ENCODE measurements around the gene SPATA12. TPM values are rescaled to one million over a fixed set of nuclear protein-coding genes. Genes with fewer than 3 reads are reported as not detected.

SPATA12 gene
- total and polyA plus RNA-seq, 3 donors from 2014 or later, result 4.3 to 32.0 (median 10.2) TPM

DNA sequence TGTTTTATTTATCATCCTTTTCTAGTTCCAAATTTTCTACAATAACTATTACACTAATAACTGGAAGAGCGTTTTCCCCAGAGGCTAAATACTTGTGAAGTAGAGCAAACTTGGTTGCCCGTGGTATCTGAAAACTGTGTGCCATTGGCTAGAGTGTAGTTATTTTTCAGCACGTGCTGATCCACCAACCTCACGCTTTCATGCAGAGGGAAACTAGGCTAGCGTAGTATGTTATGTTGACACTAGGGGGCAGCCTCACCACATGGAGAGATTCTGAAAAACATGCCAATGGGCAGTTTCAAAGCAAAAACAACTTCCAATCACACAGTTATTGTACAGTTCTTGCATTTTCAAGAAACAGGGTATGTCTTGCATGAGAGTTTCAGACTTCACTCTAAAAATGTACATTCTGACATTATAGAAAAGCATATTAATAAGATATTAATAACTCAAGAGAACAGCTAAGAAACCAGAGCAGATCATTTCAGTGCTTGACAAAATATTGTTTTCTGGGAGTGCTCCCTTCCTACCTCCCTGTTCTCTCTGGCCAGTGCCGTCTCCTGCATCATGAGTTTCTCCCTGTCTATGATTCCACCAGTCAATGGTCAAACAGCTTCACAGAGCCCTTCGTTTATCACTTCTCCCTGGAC lies 39.7 kb downstream of the SPATA12 start:
- H3K36me3 ChIP-seq (ENCODE audit: low read depth, missing control alignments), result no peaks in the 10 kb centered on the region
- no peak overlapping the region for H3K4me3 ChIP-seq
- no peaks in the 10 kb centered on the region for H3K4me1 ChIP-seq
- H3K27me3 ChIP-seq, result no peaks in the 10 kb centered on the region
- TF ChIP-seq, protein P1, sequence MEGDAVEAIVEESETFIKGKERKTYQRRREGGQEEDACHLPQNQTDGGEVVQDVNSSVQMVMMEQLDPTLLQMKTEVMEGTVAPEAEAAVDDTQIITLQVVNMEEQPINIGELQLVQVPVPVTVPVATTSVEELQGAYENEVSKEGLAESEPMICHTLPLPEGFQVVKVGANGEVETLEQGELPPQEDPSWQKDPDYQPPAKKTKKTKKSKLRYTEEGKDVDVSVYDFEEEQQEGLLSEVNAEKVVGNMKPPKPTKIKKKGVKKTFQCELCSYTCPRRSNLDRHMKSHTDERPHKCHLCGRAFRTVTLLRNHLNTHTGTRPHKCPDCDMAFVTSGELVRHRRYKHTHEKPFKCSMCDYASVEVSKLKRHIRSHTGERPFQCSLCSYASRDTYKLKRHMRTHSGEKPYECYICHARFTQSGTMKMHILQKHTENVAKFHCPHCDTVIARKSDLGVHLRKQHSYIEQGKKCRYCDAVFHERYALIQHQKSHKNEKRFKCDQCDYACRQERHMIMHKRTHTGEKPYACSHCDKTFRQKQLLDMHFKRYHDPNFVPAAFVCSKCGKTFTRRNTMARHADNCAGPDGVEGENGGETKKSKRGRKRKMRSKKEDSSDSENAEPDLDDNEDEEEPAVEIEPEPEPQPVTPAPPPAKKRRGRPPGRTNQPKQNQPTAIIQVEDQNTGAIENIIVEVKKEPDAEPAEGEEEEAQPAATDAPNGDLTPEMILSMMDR (IDR thresholded peaks at IDR 0.05), result peak; percentile 85 to 96 (median 86)
- no peak for TF ChIP-seq POLR2A (IDR thresholded peaks at IDR 0.05)
- intact Hi-C loops (cut with DNase I; ENCODE audit: low total_unique reads), result loop anchor here (10.0 kb wide), 1 partner anchor 65 kb away; the partner anchor contains the start of gene IL17RD
- no peaks in the 10 kb centered on the region for H3K9me3 ChIP-seq
- DNase-seq, result peak; percentile 90
- 19% methylated on average over 7 of the region's 7 CpGs for WGBS, 2 donors
- H3K27ac ChIP-seq, result no peak overlapping the region

DNA sequence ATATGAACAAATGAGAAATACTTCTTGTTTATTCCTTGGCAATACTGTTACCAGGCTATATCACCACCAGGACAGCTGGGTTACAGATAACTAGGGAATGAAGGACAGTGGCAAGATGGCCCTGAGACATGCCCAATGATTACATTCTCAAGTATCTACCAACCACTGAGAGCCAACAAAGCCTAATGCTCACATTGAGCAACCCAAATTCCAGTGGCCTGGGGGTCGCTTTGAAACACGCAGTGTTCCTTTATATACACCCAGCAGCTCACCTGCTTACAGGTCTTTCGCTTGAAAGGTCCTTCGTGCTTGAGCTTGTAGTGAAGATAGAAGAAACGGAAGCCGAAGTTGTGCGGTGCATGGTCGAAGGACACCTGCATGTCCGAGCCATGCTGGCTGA lies 45.1 kb downstream of the SPATA12 start:
- no peak for DNase-seq
- no peaks in the 10 kb centered on the region for H3K27me3 ChIP-seq
- no peaks in the 10 kb centered on the region for H3K9me3 ChIP-seq
- no peak for TF ChIP-seq POLR2A (IDR thresholded peaks at IDR 0.05)
- TF ChIP-seq, protein P1 (IDR thresholded peaks at IDR 0.05), result no peak
- 95 to 97% methylated on average over 8 to 9 of the region's 9 CpGs for WGBS, 2 donors
- intact Hi-C loops (cut with DNase I; ENCODE audit: low total_unique reads), result loop anchor here (10.0 kb wide), 1 partner anchor 59 kb away; the partner anchor contains the start of gene IL17RD
- H3K4me3 ChIP-seq, result no peak overlapping the region
- H3K27ac ChIP-seq, result no peak overlapping the region
- no peaks in the 10 kb centered on the region for H3K36me3 ChIP-seq (ENCODE audit: low read depth, missing control alignments)
- no peaks in the 10 kb centered on the region for H3K4me1 ChIP-seq

DNA sequence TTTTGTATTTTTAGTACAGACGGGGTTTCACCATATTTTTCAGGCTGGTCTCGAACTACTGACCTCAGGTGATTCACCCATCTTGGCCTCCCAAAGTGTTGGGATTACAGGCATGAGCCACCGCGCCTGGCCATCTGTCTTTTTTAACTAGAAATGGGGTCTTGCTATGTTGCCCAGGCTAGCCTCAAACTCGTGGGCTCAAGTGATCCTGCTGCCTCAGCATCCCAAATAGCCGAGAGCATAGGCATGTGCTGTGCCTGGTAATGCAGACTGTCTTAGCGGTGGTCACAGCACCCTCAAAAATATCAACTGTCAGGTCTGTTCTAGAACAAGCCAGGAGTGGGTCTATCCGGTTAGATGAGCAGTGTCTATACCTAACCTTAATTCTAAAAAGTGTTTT lies 48.2 kb downstream of the SPATA12 start:
- intact Hi-C loops (cut with DNase I; ENCODE audit: low total_unique reads), result loop anchor here (10.0 kb wide), 1 partner anchor 56 kb away; the partner anchor contains the start of gene IL17RD
- Histone ChIP-seq H3K9me3 (no peaks in the 10 kb centered on the region), H3K27ac (no peak overlapping the region), H3K4me3 (no peak overlapping the region), H3K27me3 (no peaks in the 10 kb centered on the region), H3K36me3 (ENCODE audit: low read depth, missing control alignments) (no peaks in the 10 kb centered on the region), H3K4me1 (no peaks in the 10 kb centered on the region)
- 96 to 98% methylated on average over 8 of the region's 8 CpGs for WGBS, 2 donors
- no peak for DNase-seq
- TF ChIP-seq, protein P1 (IDR thresholded peaks at IDR 0.05), result no peak
- TF ChIP-seq POLR2A (IDR thresholded peaks at IDR 0.05), result no peak

DNA sequence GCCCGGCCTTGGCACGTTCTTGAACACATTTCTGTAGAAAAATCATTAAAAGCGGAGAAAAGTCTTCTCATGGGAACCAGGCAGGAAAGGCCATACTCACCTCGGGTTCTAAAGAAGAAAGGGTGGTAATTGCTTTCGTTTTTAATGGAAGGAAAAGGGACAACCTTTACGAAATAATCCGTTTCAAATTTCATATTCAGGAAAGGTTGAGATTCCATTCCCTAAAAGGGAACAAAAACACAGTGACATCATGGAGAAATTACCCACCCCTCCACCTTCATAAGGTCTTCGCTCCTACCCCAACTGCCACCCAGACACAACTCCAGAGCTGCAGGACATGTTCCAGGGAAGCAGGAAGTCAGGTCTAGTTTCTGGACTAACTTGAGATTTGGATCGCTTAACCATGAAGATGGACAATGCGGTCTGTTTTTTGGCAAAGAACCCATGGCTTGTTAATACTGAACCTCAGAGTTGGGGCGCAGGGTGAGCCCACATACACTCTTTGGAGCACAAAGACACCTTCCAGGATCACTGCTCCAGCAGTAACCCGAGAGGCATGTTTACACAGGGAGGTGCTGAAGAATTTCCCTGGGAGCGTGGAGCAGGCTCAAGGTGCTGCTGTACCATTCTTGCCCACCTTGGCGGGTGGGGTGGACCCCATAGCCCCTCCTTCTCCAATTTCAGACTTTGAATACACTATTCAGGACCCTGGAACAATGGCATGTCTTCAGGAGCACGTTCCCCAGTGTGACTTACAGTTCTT lies 49.2 kb downstream of the SPATA12 start:
- no peaks in the 10 kb centered on the region for H3K4me1 ChIP-seq
- intact Hi-C loops (cut with DNase I; ENCODE audit: low total_unique reads), result loop anchor here (10.0 kb wide), 1 partner anchor 55 kb away; the partner anchor contains the start of gene IL17RD
- 87 to 92% methylated on average over 13 to 15 of the region's 15 CpGs for WGBS, 2 donors

More for the DNA sequence above, 49.2 kb downstream of the SPATA12 start:
- Histone ChIP-seq H3K9me3 (no peaks in the 10 kb centered on the region), H3K27me3 (no peaks in the 10 kb centered on the region), H3K27ac (no peak overlapping the region), H3K36me3 (ENCODE audit: low read depth, missing control alignments) (no peaks in the 10 kb centered on the region), H3K4me3 (no peak overlapping the region)
- DNase-seq, result no peak
- no peak for TF ChIP-seq POLR2A (IDR thresholded peaks at IDR 0.05)
- TF ChIP-seq, protein P1 (IDR thresholded peaks at IDR 0.05), result no peak

Measured in testis (tissue), 3 donors.